ENCODE data around the gene PACSIN2. TPM values are rescaled to one million over a fixed set of nuclear protein-coding genes. Genes with fewer than 3 reads are reported as not detected.

The PACSIN2 gene
- total and polyA plus RNA-seq, 4 donors = 40.3 to 149 (median 84.0) TPM

DNA sequence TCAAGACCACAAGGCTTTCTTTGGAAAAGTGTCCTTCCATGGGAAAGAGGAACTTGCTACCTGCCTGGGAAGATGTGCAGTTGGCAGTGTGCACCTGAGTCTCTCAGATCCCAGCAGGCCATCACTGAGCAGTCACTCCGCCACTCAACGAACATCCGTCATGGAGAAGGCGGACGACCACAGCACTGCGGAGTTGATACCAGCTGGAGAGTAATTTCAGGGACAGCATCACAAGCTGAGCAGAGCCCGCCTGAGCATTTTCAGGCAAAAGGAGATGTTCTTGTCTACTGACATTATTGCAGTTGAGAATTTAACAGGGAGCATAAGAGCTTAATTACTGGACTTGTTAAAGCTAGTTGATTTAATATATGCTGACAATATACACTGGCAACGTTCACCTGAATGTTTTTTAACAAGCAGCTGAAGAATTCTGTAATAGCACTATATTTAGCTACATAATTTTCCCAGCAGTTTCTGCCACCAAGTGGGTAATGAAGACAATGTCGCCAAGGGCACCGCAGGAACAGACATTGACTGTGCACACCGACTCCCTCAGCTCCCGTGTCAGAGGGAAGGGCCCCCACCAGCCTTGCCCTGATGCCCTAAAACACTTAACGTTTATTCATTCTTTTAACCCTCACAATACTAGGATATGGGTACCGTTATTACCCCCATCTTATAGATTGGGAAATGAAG lies 105.4 kb downstream of the PACSIN2 start:
- H3K4me1 ChIP-seq (ENCODE audit: control insufficient read depth in 5 of 5, insufficient read depth in 5 of 5, low read length in 5 of 5) = peaks cover 22 to 41% (median 29%) of the 10 kb centered on the region in 5 donors
- no peak for DNase-seq
- TF ChIP-seq, protein P1, sequence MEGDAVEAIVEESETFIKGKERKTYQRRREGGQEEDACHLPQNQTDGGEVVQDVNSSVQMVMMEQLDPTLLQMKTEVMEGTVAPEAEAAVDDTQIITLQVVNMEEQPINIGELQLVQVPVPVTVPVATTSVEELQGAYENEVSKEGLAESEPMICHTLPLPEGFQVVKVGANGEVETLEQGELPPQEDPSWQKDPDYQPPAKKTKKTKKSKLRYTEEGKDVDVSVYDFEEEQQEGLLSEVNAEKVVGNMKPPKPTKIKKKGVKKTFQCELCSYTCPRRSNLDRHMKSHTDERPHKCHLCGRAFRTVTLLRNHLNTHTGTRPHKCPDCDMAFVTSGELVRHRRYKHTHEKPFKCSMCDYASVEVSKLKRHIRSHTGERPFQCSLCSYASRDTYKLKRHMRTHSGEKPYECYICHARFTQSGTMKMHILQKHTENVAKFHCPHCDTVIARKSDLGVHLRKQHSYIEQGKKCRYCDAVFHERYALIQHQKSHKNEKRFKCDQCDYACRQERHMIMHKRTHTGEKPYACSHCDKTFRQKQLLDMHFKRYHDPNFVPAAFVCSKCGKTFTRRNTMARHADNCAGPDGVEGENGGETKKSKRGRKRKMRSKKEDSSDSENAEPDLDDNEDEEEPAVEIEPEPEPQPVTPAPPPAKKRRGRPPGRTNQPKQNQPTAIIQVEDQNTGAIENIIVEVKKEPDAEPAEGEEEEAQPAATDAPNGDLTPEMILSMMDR (IDR thresholded peaks at IDR 0.05; ENCODE audit: control extremely low read depth, extremely low read depth) = no peak
- no peaks in the 10 kb centered on the region for H3K27me3 ChIP-seq (ENCODE audit: control insufficient read depth in 3 of 3, insufficient read depth in 3 of 3, low read length in 2 of 3)
- H3K27ac ChIP-seq (ENCODE audit: low read depth in 1 of 2, low read length in 1 of 2) = peak overlapping the region in 1 of 2 donors; percentile 58
- H3K9ac ChIP-seq (ENCODE audit: insufficient read depth in 1 of 2, low read length in 2 of 2) = no peak overlapping the region
- no peaks in the 10 kb centered on the region for H3K9me3 ChIP-seq (ENCODE audit: control insufficient read depth in 4 of 4, insufficient read depth in 3 of 4, low read length in 3 of 4)
- peaks cover 0 to 16% (median 8%) of the 10 kb centered on the region in 4 donors for H3K36me3 ChIP-seq (ENCODE audit: control insufficient read depth in 4 of 4, insufficient read depth in 4 of 4, low read length in 4 of 4)
- ATAC-seq (ENCODE audit: insufficient read depth, low FRiP score) = no peak
- H3K4me3 ChIP-seq = no peak overlapping the region
- WGBS, 2 donors = 90 to 93% methylated on average over 14 of the region's 14 CpGs

DNA sequence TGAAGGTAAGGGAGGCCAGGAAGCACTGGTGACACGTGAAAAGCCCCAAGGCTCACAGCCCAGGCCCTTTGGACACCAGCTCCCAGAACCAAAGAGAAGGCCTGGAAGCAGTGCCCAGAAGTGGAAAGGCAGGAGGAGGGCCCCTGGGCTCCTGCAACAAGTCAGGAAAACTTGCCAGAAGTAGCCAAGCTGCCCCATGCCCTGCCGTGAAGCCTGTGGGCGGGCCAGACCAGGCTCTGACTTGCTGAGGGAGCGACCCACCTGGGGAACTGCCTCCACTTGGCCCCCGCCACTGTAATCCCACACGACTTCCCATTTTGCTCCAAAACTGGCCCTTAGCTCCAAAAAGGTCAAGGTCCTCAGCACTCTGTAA lies 106.6 kb downstream of the PACSIN2 start:
- Histone ChIP-seq H3K27ac (ENCODE audit: low read depth in 1 of 2, low read length in 1 of 2) (peak overlapping the region; percentile 24 to 73), H3K4me1 (ENCODE audit: control insufficient read depth in 5 of 5, insufficient read depth in 5 of 5, low read length in 5 of 5) (peaks cover 23 to 43% (median 34%) of the 10 kb centered on the region in 5 donors), H3K36me3 (ENCODE audit: control insufficient read depth in 4 of 4, insufficient read depth in 4 of 4, low read length in 4 of 4) (peaks cover 0 to 16% (median 8%) of the 10 kb centered on the region in 4 donors), H3K9ac (ENCODE audit: insufficient read depth in 1 of 2, low read length in 2 of 2) (no peak overlapping the region), H3K27me3 (ENCODE audit: control insufficient read depth in 3 of 3, insufficient read depth in 3 of 3, low read length in 2 of 3) (no peaks in the 10 kb centered on the region), H3K4me3 (no peak overlapping the region), H3K9me3 (ENCODE audit: control insufficient read depth in 4 of 4, insufficient read depth in 3 of 4, low read length in 3 of 4) (no peaks in the 10 kb centered on the region)
- DNase-seq = no peak
- WGBS, 2 donors = 81 to 86% methylated on average over 6 of the region's 6 CpGs
- TF ChIP-seq, protein P1 (IDR thresholded peaks at IDR 0.05; ENCODE audit: control extremely low read depth, extremely low read depth) = no peak
- ATAC-seq (ENCODE audit: insufficient read depth, low FRiP score) = no peak

DNA sequence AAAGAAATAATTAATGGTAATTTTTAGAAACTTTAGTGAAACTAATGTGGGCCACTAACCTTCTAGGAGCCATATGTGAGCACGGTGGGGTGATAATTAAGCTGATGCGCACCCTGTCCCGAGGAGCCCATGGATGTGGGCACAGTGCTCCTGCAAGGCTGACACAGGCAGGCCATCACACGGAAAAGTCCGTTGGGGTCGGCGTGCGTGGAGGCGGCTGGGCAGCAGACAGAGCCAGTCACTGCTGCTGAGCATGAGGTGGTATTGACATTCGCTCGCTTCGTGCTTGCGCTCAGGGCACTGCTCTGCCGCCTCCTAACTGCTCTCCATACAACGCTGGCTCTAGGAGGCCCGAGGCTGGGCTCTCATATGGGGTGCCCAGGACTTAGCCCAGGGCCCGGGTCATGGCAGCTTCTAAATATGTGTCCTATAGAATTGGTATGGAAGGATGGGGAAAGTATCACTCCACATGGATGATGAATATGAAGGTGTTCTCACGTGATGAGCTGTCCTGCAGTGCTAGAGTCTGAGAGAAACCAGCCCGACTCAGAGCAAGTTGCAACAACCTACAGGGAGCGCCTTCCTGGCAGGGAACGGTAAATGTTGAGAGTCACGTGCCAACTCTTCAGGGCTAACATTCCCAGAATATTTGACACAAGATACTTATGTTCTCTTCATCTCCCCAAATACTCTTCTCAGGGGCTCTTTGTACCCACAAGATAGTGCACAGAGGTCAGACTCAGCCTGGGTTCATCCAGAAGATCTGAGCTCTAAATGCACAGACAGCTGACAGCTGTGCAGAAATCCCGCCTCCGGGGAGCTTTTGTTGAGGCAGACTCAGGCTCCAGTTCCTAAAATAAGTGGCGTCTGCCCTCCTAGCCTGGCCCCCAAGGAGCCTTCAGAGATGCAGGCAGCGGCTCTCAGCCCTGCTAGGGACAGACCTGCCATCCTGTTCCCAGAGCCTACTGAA lies 107.3 kb downstream of the PACSIN2 start:
- no peaks in the 10 kb centered on the region for H3K27me3 ChIP-seq (ENCODE audit: control insufficient read depth in 3 of 3, insufficient read depth in 3 of 3, low read length in 2 of 3)
- H3K4me3 ChIP-seq = no peak overlapping the region
- 81 to 84% methylated on average over 26 of the region's 26 CpGs for WGBS, 2 donors
- H3K9ac ChIP-seq (ENCODE audit: insufficient read depth in 1 of 2, low read length in 2 of 2) = no peak overlapping the region
- no peak for ATAC-seq (ENCODE audit: insufficient read depth, low FRiP score)
- H3K27ac ChIP-seq (ENCODE audit: low read depth in 1 of 2, low read length in 1 of 2) = peak overlapping the region; percentile 71 to 73
- TF ChIP-seq, protein P1 (IDR thresholded peaks at IDR 0.05; ENCODE audit: control extremely low read depth, extremely low read depth) = no peak
- peaks cover 27 to 48% (median 35%) of the 10 kb centered on the region in 5 donors for H3K4me1 ChIP-seq (ENCODE audit: control insufficient read depth in 5 of 5, insufficient read depth in 5 of 5, low read length in 5 of 5)
- H3K9me3 ChIP-seq (ENCODE audit: control insufficient read depth in 4 of 4, insufficient read depth in 3 of 4, low read length in 3 of 4) = peaks cover 0 to 3% (median 0%) of the 10 kb centered on the region in 4 donors
- peak in 1 of 3 donors; percentile 47 for DNase-seq
- H3K36me3 ChIP-seq (ENCODE audit: control insufficient read depth in 4 of 4, insufficient read depth in 4 of 4, low read length in 4 of 4) = peaks cover 0 to 18% (median 8%) of the 10 kb centered on the region in 4 donors
